Progenitor cell of endocrine pancreas (in vitro differentiated cells): ENCODE measurements around the gene ARFIP1. TPM values are rescaled to one million over a fixed set of nuclear protein-coding genes. Genes with fewer than 3 reads are reported as not detected.

Source experiments
- DNase-seq: peaks from one replicate; pipeline ENCODE4 v3.0.0; 2021; ENCODE audit warnings: low spot score; ENCODE audit not compliant: unreplicated experiment
- H3K27ac Mint-ChIP-seq: 2 replicates; pipeline ENCODE4 v1.8.0; 2021; ENCODE audit warnings: mild to moderate bottlenecking, moderate library complexity, mixed read lengths
- H3K27me3 Mint-ChIP-seq: 2 replicates; pipeline ENCODE4 v1.8.0; 2021; ENCODE audit warnings: mixed read lengths
- H3K36me3 Mint-ChIP-seq: 2 replicates; pipeline ENCODE4 v1.8.0; 2022; ENCODE audit warnings: mixed read lengths; ENCODE audit not compliant: insufficient read depth
- H3K4me1 Mint-ChIP-seq: 2 replicates; pipeline ENCODE4 v1.8.0; 2021; ENCODE audit warnings: low read depth, mixed read lengths
- H3K4me3 Mint-ChIP-seq: 2 replicates; pipeline ENCODE4 v1.8.0; 2021; ENCODE audit warnings: low read depth, mild to moderate bottlenecking, moderate library complexity, mixed read lengths
- H3K9me3 Mint-ChIP-seq: 2 replicates; pipeline ENCODE4 v1.8.0; 2021; ENCODE audit warnings: low read depth, mixed read lengths
- total RNA-seq: library from RNA; stranded (reverse); gene quantifications from 2 replicates; pipeline ENCODE4 v1.2.1, GENCODE V29; 2021
- TF ChIP-seq, protein P1 (sequence below): fragments of 200-600 bp; sonication (generic); IDR thresholded peaks from one replicate; pipeline ENCODE4 v1.5.0; 2021; ENCODE audit warnings: antibody characterized with exemption, mild to moderate bottlenecking; ENCODE audit not compliant: unreplicated experiment

ARFIP1 gene
- total RNA-seq, 1 donor from 2014 or later, result 31.7 TPM

DNA sequence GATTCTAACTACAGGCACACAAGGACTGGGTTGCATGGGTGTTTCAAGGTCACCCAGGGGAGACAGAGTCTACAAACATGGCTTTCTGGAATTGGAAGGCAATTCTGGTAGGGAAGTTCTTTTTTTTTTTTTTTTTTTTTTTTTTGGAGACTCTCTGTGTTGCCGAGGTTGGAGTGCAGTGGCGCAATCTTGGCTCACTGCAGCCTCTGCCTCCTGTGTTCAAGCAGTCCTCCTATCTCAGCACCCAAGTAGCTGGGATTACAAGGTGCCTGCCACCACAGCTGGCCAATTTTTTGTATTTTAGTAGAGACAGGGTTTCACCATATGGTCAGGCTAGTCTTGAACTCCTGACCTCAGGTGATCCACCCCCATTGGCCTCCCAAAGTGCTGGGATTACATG, 140.1 kb downstream of the ARFIP1 start:
- no peak for DNase-seq
- TF ChIP-seq, protein P1, sequence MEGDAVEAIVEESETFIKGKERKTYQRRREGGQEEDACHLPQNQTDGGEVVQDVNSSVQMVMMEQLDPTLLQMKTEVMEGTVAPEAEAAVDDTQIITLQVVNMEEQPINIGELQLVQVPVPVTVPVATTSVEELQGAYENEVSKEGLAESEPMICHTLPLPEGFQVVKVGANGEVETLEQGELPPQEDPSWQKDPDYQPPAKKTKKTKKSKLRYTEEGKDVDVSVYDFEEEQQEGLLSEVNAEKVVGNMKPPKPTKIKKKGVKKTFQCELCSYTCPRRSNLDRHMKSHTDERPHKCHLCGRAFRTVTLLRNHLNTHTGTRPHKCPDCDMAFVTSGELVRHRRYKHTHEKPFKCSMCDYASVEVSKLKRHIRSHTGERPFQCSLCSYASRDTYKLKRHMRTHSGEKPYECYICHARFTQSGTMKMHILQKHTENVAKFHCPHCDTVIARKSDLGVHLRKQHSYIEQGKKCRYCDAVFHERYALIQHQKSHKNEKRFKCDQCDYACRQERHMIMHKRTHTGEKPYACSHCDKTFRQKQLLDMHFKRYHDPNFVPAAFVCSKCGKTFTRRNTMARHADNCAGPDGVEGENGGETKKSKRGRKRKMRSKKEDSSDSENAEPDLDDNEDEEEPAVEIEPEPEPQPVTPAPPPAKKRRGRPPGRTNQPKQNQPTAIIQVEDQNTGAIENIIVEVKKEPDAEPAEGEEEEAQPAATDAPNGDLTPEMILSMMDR, result no peak
- H3K36me3 Mint-ChIP-seq, result peaks cover 32% of the 10 kb centered on the region
- no peaks in the 10 kb centered on the region for H3K4me1 Mint-ChIP-seq
- peaks cover 24% of the 10 kb centered on the region for H3K9me3 Mint-ChIP-seq
- H3K27me3 Mint-ChIP-seq, result no peaks in the 10 kb centered on the region
- H3K27ac Mint-ChIP-seq, result no peak overlapping the region
- no peak overlapping the region for H3K4me3 Mint-ChIP-seq

DNA sequence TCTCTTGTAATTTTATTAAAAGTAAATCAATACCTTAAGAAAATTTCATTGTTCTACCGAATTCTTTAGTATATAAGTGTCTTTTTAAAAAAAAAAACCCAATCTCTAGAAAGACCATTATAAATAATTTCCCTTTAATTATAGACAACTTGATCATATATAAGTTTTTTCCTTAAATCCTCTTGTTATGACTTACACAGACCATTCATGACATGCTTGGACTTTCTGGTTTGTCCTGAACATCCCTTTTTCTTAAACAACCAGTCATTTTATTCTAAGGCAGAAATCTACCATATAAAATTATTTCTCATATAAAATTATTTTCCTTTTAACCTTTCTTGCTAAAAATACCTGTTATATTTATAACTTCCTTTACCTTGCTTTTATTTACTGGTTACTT, 141.0 kb downstream of the ARFIP1 start:
- H3K4me3 Mint-ChIP-seq, result no peak overlapping the region
- TF ChIP-seq, protein P1, result no peak
- H3K4me1 Mint-ChIP-seq, result no peaks in the 10 kb centered on the region
- no peak overlapping the region for H3K27ac Mint-ChIP-seq
- H3K36me3 Mint-ChIP-seq, result peaks cover 32% of the 10 kb centered on the region
- H3K27me3 Mint-ChIP-seq, result no peaks in the 10 kb centered on the region
- peaks cover 24% of the 10 kb centered on the region for H3K9me3 Mint-ChIP-seq
- no peak for DNase-seq

DNA sequence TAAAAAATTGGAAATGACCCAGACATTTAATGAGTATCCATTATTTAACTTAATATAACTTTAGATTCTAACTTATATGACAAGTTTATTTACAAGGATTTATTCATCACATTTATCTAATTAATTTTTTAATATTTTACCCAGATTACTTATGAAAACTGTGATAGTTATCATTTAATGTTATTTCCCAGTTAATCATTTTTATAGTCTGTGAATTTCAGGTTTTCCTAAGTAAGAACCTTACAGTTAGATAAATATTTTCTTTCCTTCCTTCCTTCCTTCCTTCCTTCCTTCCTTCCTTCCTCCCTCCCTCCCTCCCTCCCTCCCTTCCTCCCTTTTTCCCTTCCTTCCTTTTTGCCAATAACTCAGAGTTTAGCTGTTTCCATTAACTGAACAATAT, 141.5 kb downstream of the ARFIP1 start:
- no peak overlapping the region for H3K4me3 Mint-ChIP-seq
- H3K36me3 Mint-ChIP-seq, result peaks cover 32% of the 10 kb centered on the region
- DNase-seq, result no peak
- H3K27ac Mint-ChIP-seq, result no peak overlapping the region
- H3K27me3 Mint-ChIP-seq, result no peaks in the 10 kb centered on the region
- peaks cover 21% of the 10 kb centered on the region for H3K9me3 Mint-ChIP-seq
- no peaks in the 10 kb centered on the region for H3K4me1 Mint-ChIP-seq
- TF ChIP-seq, protein P1, result no peak

DNA sequence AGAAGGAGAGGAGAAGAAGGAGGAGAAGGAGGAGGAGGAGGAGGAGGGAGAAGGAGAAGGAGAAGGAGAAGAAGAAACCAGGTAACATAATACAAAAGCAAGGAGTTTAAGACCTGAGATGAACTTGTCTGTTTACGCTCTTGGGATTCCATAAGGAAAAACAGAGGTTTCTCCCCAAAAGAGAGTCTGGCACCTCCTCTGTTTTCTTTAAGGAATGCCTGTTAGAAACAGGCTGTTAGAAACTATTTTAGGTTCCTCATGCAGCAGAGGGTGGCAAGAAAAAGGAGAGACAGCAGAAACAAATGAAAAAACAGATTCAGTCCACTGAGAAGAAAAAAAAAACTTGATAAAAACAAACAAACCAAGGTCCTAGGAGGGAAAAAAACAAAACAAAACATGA, 146.1 kb downstream of the ARFIP1 start:
- Mint-ChIP-seq H3K9me3 (peaks cover 6% of the 10 kb centered on the region), H3K4me1 (peaks cover 28% of the 10 kb centered on the region), H3K27ac (no peak overlapping the region), H3K36me3 (peaks cover 7% of the 10 kb centered on the region), H3K27me3 (no peaks in the 10 kb centered on the region), H3K4me3 (no peak overlapping the region)
- TF ChIP-seq, protein P1, result no peak
- DNase-seq, result no peak

DNA sequence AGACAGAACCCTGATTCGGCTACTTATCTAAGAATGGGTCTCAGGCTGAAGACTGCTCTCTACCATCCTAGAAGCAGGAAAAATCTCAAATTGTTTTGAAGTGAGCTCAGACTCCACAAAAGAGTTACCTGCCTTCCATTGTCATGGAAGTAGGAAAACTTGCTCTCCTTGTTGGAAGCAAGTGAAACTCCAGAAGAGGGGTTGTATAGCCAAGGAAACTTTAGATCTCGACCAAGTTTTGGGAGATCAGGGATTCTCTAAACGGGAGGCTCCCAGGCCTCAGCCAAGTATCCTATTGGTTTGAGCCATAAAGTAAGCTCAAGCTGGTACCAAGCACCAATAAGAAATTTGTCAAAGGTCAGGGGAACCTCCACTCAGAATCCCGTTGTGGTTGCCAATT, 147.2 kb downstream of the ARFIP1 start:
- Mint-ChIP-seq H3K4me1 (peaks cover 35% of the 10 kb centered on the region), H3K27ac (no peak overlapping the region)

More for the DNA sequence above, 147.2 kb downstream of the ARFIP1 start:
- H3K9me3 Mint-ChIP-seq, result peaks cover 1% of the 10 kb centered on the region
- TF ChIP-seq, protein P1, result no peak
- no peak overlapping the region for H3K4me3 Mint-ChIP-seq
- no peak for DNase-seq
- no peaks in the 10 kb centered on the region for H3K27me3 Mint-ChIP-seq
- peaks cover 2% of the 10 kb centered on the region for H3K36me3 Mint-ChIP-seq
